Body of pancreas (tissue), 4 donors: ENCODE data around the gene MAP3K20. TPM values are rescaled to one million over a fixed set of nuclear protein-coding genes. Genes with fewer than 3 reads are reported as not detected.

Experiments used
- ATAC-seq: fragments of 150-250 bp; one replicate; pipeline ENCODE4 v1.9.1; 2016
- DNase-seq, 4 donors: peaks; one replicate each; pipeline ENCODE4 v3.0.0-alpha.2; 2019
- H3K27ac ChIP-seq, 4 donors: fragments of 200-600 bp; sonication (generic); 1 replicate in 3 of 4; 2 replicates in 1 of 4; pipeline versions ENCODE4 v1.5.1 to v1.6.1; 2016 to 2019; ENCODE audit warnings: mild to moderate bottlenecking in 1 of 4, mixed read lengths in 1 of 4, moderate library complexity in 1 of 4
- H3K27me3 ChIP-seq, 2 donors: fragments of 200-600 bp; sonication (generic); one replicate each; pipeline ENCODE4 v1.6.0; 2016; ENCODE audit warnings: mild to moderate bottlenecking in 1 of 2
- H3K36me3 ChIP-seq, 2 donors: fragments of 200-600 bp; sonication (generic); replicated peaks in 1 of 2; 2 replicates each; pipeline ENCODE4 v1.5.1; 2016; ENCODE audit warnings: low read depth in 2 of 2; ENCODE audit not compliant: insufficient read depth in 1 of 2
- H3K4me1 ChIP-seq: fragments of 200-600 bp; sonication (generic); one replicate; pipeline ENCODE4 v1.6.0; 2016
- H3K4me3 ChIP-seq, 2 donors: fragments of 200-600 bp; sonication (generic); 1 replicate in 1 of 2; 2 replicates in 1 of 2; pipeline ENCODE4 v1.5.1; 2016 to 2019
- H3K9me3 ChIP-seq, 3 donors: fragments of 200-600 bp; sonication (generic); 1 replicate in 2 of 3; 2 replicates in 1 of 3; pipeline ENCODE4 v1.5.1; 2016
- POLR2A ChIP-seq, 3 donors: fragments of 450-650 bp; IDR thresholded peaks; one replicate each; pipeline ENCODE4 v1.6.1; 2016; ENCODE audit warnings: antibody characterized with exemption in 3 of 3, mild to moderate bottlenecking in 2 of 3
- WGBS, 2 donors: methylation state at CpG; one replicate each; pipeline ENCODE4 v1.1.5; 2017; 5-methylcytosine and 5-hydroxymethylcytosine counted together
- intact Hi-C: fragments of 100-400 bp; cut with DNase I; formaldehyde crosslinking; loops from one replicate; pipeline ENCODE4 v1.15.1; 2023
- total RNA-seq, 2 donors: library from RNA; depleted of rRNA; stranded (reverse); fragments of >200 nt; gene quantifications; one replicate each; pipeline ENCODE4 v1.1.0, GENCODE V29; 2016
- TF ChIP-seq, protein P1 (sequence below), 7 experiments: fragments of 450-650 bp in 4 of 7; fragments of 200-600 bp in 3 of 7; sonication (generic) in 3 of 7; IDR thresholded peaks; one replicate each; pipeline ENCODE4 v1.5.1; 2016 to 2019; ENCODE audit warnings: antibody characterized with exemption in 7 of 7

The MAP3K20 gene
- total RNA-seq, 2 donors from 2014 or later: 11.5 to 18.7 TPM

- 62 to 70% methylated on average over 6 of the region's 6 CpGs for WGBS, 2 donors
- Histone ChIP-seq H3K36me3 (no peaks in the 10 kb centered on the region), H3K4me3 (no peak overlapping the region), H3K27me3 (no peaks in the 10 kb centered on the region), H3K9me3 (no peaks in the 10 kb centered on the region), H3K4me1 (no peaks in the 10 kb centered on the region), H3K27ac (no peak overlapping the region)
- TF ChIP-seq POLR2A (IDR thresholded peaks at IDR 0.05): no peak
- TF ChIP-seq, protein P1, sequence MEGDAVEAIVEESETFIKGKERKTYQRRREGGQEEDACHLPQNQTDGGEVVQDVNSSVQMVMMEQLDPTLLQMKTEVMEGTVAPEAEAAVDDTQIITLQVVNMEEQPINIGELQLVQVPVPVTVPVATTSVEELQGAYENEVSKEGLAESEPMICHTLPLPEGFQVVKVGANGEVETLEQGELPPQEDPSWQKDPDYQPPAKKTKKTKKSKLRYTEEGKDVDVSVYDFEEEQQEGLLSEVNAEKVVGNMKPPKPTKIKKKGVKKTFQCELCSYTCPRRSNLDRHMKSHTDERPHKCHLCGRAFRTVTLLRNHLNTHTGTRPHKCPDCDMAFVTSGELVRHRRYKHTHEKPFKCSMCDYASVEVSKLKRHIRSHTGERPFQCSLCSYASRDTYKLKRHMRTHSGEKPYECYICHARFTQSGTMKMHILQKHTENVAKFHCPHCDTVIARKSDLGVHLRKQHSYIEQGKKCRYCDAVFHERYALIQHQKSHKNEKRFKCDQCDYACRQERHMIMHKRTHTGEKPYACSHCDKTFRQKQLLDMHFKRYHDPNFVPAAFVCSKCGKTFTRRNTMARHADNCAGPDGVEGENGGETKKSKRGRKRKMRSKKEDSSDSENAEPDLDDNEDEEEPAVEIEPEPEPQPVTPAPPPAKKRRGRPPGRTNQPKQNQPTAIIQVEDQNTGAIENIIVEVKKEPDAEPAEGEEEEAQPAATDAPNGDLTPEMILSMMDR (IDR thresholded peaks at IDR 0.05): no peak
- no peak for ATAC-seq
- no peak for DNase-seq
- intact Hi-C loops: no loop called here
Measured at GRCh38 chr2:173130496-173131465, 55.1 kb downstream of the MAP3K20 start.

- Histone ChIP-seq H3K4me3 (no peak overlapping the region), H3K27ac (no peak overlapping the region), H3K27me3 (no peaks in the 10 kb centered on the region), H3K4me1 (no peaks in the 10 kb centered on the region), H3K36me3 (no peaks in the 10 kb centered on the region), H3K9me3 (no peaks in the 10 kb centered on the region)
- ATAC-seq: no peak
- WGBS, 2 donors: 87 to 89% methylated on average over 1 of the region's 1 CpG
- intact Hi-C loops: no loop called here
- TF ChIP-seq, protein P1 (IDR thresholded peaks at IDR 0.05): no peak
- no peak for TF ChIP-seq POLR2A (IDR thresholded peaks at IDR 0.05)
- DNase-seq: no peak
Measured at GRCh38 chr2:173132531-173132930, 56.9 kb downstream of the MAP3K20 start.

DNA sequence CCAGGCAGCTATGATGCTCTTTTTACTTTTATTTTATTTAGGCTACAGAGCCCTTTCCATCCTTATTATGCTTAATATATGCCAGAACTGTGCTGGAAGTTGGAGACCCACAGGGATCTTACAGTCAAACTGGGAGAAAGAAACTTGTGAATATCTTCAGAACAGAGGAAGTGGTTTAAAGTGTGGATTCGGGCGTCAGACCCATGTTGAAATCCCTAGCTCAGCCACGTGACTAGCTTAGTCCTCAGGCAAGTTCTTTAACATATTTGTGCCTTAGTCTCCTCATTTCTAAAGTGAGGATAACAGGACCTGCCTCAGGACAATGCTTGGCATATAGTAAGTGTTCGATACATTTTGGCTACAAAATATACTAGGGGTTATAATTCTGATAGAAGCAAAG lies 59.1 kb downstream of the MAP3K20 start:
- no peaks in the 10 kb centered on the region for H3K4me1 ChIP-seq
- peak in 1 of 4 donors; percentile 25 for DNase-seq
- H3K27me3 ChIP-seq: no peaks in the 10 kb centered on the region
- no peaks in the 10 kb centered on the region for H3K36me3 ChIP-seq
- no peak for ATAC-seq
- intact Hi-C loops: no loop called here
- TF ChIP-seq, protein P1 (IDR thresholded peaks at IDR 0.05): no peak
- no peak for TF ChIP-seq POLR2A (IDR thresholded peaks at IDR 0.05)
- H3K9me3 ChIP-seq: no peaks in the 10 kb centered on the region
- WGBS, 2 donors: 85 to 93% methylated on average over 4 of the region's 4 CpGs
- no peak overlapping the region for H3K27ac ChIP-seq
- no peak overlapping the region for H3K4me3 ChIP-seq

GRCh38 chr2:173136067-173136466 lies 60.4 kb downstream of the MAP3K20 start:
- DNase-seq (no peak), ATAC-seq (no peak)
- intact Hi-C loops: no loop called here
- H3K27me3 ChIP-seq: no peaks in the 10 kb centered on the region
- no peaks in the 10 kb centered on the region for H3K9me3 ChIP-seq
- 77 to 97% methylated on average over 2 of the region's 2 CpGs for WGBS, 2 donors
- H3K36me3 ChIP-seq: no peaks in the 10 kb centered on the region
- no peaks in the 10 kb centered on the region for H3K4me1 ChIP-seq
- H3K4me3 ChIP-seq: no peak overlapping the region
- TF ChIP-seq POLR2A (IDR thresholded peaks at IDR 0.05): no peak
- TF ChIP-seq, protein P1 (IDR thresholded peaks at IDR 0.05): no peak
- H3K27ac ChIP-seq: no peak overlapping the region
